Neutrophil (primary cell): ENCODE results near the gene SMC6.

Experiments
- H3K27ac ChIP-seq: fragments of 200-600 bp; sonication (generic); 2 replicates; pipeline ENCODE4 v1.5.1; 2016; ENCODE audit warnings: mild to moderate bottlenecking, moderate library complexity
- H3K27me3 ChIP-seq: fragments of 200-600 bp; sonication (generic); 2 replicates; pipeline ENCODE4 v1.6.0; 2016; ENCODE audit warnings: mild to moderate bottlenecking
- H3K36me3 ChIP-seq: fragments of 200-600 bp; sonication (generic); 2 replicates; pipeline ENCODE4 v1.5.1; 2017
- H3K4me1 ChIP-seq, 2 experiments: fragments of 200-600 bp in 1 of 2; sonication (generic) in 1 of 2; 1 replicate in 1 of 2; 2 replicates in 1 of 2; pipeline versions ENCODE4 v1.5.1 to v1.6.1; 2013 to 2016; ENCODE audit warnings: low read depth in 1 of 2, low read length in 1 of 2, mild to moderate bottlenecking in 1 of 2, moderate library complexity in 1 of 2; ENCODE audit not compliant: control insufficient read depth in 1 of 2, insufficient read depth in 1 of 2
- H3K4me3 ChIP-seq, 2 experiments: fragments of 200-600 bp in 1 of 2; sonication (generic) in 1 of 2; 1 replicate in 1 of 2; 2 replicates in 1 of 2; pipeline ENCODE4 v1.5.1; 2013 to 2016; ENCODE audit warnings: low read depth in 1 of 2, low read length in 1 of 2, mild to moderate bottlenecking in 1 of 2, moderate library complexity in 1 of 2
- H3K9me3 ChIP-seq: fragments of 200-600 bp; sonication (generic); 2 replicates; pipeline ENCODE4 v1.5.1; 2016
- CTCF ChIP-seq: fragments of 200-600 bp; sonication (generic); IDR thresholded peaks from 2 replicates; pipeline ENCODE4 v1.5.1; 2016; ENCODE audit warnings: antibody characterized with exemption

The SMC6 gene

DNA sequence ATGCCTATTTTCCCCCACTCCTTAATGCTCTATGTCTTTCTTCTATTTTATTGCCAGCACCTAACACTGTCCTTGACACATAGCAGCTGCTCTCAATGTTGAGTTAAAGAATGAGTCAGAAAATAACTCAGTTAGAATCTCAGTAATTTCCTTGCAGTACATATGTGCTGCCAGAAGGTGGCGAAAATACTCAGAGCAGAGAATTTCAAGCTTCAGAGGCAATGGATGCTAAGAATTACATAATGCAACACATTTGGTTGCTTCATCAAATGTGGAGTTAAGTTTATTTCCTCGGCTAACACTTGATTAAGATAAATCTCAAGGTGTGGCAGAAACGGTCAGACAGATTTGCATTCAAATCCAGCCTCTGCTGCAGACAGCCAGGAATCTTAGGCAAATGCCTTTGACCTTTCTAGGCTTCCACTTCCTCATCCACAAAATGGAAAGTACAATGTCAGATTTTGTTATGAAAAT, 107.5 kb downstream of the SMC6 start:
- H3K27me3 ChIP-seq = no peaks in the 10 kb centered on the region
- peak; percentile 80 for TF ChIP-seq CTCF
- H3K4me1 ChIP-seq = no peaks in the 10 kb centered on the region
- H3K27ac ChIP-seq = no peak overlapping the region
- H3K9me3 ChIP-seq = no peaks in the 10 kb centered on the region
- no peak overlapping the region for H3K4me3 ChIP-seq
- no peaks in the 10 kb centered on the region for H3K36me3 ChIP-seq

GRCh38 chr2:17644997-17645720, 108.5 kb downstream of the SMC6 start:
- Histone ChIP-seq H3K9me3 (no peaks in the 10 kb centered on the region), H3K36me3 (no peaks in the 10 kb centered on the region), H3K4me1 (no peaks in the 10 kb centered on the region), H3K4me3 (no peak overlapping the region), H3K27ac (no peak overlapping the region), H3K27me3 (no peaks in the 10 kb centered on the region)
- TF ChIP-seq CTCF = no peak

GRCh38 chr2:17643031-17643615, 110.5 kb downstream of the SMC6 start:
- TF ChIP-seq CTCF = no peak
- Histone ChIP-seq H3K4me1 (no peaks in the 10 kb centered on the region), H3K27ac (no peak overlapping the region), H3K4me3 (no peak overlapping the region), H3K27me3 (no peaks in the 10 kb centered on the region), H3K9me3 (no peaks in the 10 kb centered on the region), H3K36me3 (no peaks in the 10 kb centered on the region)

- H3K4me3 ChIP-seq = no peak overlapping the region
- no peak overlapping the region for H3K27ac ChIP-seq
- H3K27me3 ChIP-seq = no peaks in the 10 kb centered on the region
- H3K36me3 ChIP-seq = no peaks in the 10 kb centered on the region
- TF ChIP-seq CTCF = no peak
- no peaks in the 10 kb centered on the region for H3K4me1 ChIP-seq
- H3K9me3 ChIP-seq = no peaks in the 10 kb centered on the region
These were observed 113.2 kb downstream of the SMC6 start for GRCh38 chr2:17640406-17640805.

- H3K4me1 ChIP-seq = no peaks in the 10 kb centered on the region
- H3K9me3 ChIP-seq = no peaks in the 10 kb centered on the region
- H3K27me3 ChIP-seq = no peaks in the 10 kb centered on the region
These were observed 115.3 kb downstream of the SMC6 start for GRCh38 chr2:17638196-17638743.

More at GRCh38 chr2:17638196-17638743, 115.3 kb downstream of the SMC6 start:
- Histone ChIP-seq H3K27ac (no peak overlapping the region), H3K4me3 (no peak overlapping the region), H3K36me3 (no peaks in the 10 kb centered on the region)
- TF ChIP-seq CTCF = no peak
